G401.6 (cell line): ENCODE measurements around the gene HERC2.
"Not testable (repeated sequence)": the region's sequence is repeated elsewhere in the genome, so short reads cannot be mapped to it uniquely, and the experiment has no call there.

ENCODE experiments used
- FAIRE-seq: peaks from 2 replicates; lab custom pipeline; 2012; peaks lifted over from hg19 to GRCh38; lab: Jason Lieb, UNC

The HERC2 gene

GRCh38 chr15:28322129-28322588, at the start of gene HERC2:
TSS of gene HERC2 (minus strand) at chr15:28322179. CDS start at chr15:28321433, 746 bp downstream.
- FAIRE-seq = not testable (repeated sequence)

- not testable (repeated sequence) for FAIRE-seq
These were observed 43.5 kb upstream of the HERC2 start for GRCh38 chr15:28365502-28365901.

DNA sequence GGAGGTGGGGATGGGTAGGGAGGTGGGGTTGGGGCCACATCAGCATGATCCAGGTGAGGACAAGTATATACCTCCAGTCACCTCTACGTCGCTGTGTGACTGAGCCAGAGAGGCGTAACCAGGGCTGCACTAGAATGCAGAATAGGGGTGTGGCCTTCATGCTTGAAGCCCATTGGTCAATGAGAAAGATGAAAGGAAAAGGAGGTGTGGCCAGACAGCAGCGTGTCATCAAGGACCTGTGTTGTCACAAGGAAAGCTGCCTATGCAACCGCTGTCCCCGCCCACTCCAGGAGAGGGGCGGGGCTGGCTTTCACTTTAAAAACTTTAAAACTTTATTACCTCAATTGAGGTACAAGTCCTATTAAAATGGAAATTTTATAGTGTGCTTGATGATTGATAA, 36.0 kb upstream of the HERC2 start, which contains the start of gene GOLGA6L24:
Gene GOLGA6L24 (minus strand): TSS at position 101 of the 400 bp plus-strand sequence. CDS start 61 bp downstream, at position 40.
- FAIRE-seq = not testable (repeated sequence)

GRCh38 chr15:28321358-28322078, 461 bp downstream of the HERC2 start:
- not testable (repeated sequence) for FAIRE-seq

DNA sequence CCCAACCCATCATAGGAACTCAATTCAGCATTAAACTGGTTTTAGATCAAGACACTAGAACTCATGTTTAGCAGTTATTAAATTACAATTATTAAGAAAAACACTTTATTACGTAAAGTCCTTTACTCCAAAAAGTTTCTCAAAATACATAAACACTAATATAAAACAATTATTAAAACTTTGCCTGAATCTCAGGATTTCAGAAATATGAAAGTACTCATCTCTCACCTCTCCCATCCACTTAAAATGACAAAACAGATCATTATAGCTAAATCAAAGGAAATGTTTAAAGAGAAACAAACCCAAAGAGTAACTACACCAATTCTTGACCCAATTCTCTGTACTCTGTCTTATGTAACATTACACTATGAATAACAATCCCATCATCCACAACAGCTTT, 2.3 kb downstream of the HERC2 start:
- FAIRE-seq = not testable (repeated sequence)

DNA sequence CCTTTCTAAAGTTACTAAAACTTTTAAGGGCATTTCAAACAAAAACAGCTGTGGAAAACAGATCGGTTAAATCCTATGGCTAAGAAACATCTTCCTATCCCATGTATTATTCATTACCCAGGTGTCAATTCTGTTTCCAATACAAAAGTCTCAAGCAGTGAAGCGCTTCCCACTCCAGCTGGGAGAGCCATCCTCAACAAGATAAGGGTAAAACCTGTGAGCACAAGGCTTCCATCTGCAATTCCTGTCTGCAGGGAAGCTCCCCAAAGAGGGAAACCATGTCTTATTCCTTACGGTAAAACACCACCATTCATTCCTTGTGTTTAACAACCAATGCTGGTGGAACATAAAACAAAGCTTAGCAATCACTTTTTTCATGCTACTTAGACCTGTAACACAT, 3.2 kb downstream of the HERC2 start:
- not testable (repeated sequence) for FAIRE-seq

DNA sequence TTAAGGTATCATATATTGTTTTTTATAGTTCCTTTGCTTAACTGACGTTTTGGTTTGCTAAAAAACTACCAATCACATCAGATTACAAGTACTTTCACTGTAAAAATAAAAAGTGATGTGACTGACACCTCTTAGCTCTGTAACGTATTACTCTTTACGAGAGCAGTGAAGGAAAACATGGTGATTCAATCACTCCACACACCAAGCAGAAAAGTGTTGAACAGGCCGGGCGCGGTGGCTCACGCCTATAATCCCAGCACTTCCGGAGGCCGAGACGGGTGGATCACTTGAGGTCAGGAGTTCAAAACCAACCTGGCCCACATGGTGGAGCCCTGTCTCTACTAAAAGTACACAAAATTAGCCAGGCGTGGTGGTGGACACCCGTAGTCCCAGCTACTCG, 3.9 kb downstream of the HERC2 start:
- FAIRE-seq = not testable (repeated sequence)

DNA sequence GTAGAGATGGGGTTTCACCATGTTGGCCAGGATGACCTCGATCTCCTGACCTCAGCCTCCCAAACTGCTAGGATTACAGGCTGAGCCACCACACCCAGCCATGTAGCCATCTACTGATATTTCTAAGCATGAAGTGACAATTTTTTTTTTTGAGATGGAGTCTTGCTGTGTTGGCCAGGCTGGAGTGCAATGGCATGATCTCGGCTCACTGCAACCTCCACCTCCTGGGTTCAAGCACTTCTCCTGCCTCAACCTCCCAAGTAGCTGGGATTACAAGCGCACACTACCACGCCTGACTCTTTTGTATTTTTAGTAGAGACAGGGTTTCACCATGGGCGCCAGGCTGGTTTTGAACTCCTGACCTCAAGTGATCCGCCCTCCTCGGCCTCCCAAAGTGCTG, 5.0 kb downstream of the HERC2 start:
- FAIRE-seq = not testable (repeated sequence)

DNA sequence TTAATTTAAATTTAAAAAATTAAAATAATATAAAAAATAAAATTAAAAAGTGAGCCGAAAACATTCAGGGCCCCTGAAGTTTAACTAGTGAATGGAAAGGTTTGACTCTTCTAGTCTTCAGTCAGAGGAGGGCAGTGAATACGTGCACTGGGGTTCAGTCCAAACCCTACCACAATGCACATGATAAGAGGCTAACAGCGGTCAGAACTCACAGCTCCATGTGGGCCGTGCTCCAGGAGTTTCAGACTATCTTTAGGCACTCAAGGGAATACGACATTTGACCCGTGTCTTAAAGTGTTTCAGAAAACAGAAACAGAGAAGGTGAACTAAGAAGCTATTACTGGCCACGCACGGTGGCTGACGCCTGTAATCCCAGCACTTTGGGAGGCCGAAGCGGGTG, 11.5 kb downstream of the HERC2 start:
- FAIRE-seq = not testable (repeated sequence)

DNA sequence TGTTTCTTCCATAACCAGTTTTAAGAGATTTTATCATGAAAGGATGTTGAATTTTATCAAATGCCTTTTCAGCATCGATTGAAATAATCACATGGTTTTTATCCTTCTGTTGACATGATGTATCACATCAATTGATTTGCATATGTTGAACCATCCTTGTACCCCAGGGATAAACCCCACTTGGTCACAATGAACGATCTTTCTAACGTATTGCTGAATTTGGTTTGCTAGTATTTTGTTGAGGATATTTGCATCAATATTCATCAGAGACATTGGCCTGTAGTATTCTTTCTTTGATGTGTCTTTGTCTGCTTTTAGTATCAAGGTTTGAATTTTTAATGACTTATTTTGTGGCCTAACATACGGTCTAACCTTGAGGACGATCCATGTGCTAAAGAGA, 13.3 kb downstream of the HERC2 start:
- FAIRE-seq = not testable (repeated sequence)

DNA sequence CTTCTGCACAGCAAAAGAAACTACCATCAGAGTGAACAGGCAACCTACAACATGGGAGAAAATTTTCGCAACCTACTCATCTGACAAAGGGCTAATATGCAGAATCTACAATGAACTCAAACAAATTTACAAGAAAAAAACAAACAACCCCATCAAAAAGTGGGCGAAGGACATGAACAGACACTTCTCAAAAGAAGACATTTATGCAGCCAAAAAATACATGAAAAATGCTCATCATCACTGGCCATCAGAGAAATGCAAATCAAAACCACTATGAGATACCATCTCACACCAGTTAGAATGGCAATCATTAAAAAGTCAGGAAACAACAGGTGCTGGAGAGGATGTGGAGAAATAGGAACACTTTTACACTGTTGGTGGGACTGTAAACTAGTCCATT, 16.3 kb downstream of the HERC2 start:
- FAIRE-seq = not testable (repeated sequence)

DNA sequence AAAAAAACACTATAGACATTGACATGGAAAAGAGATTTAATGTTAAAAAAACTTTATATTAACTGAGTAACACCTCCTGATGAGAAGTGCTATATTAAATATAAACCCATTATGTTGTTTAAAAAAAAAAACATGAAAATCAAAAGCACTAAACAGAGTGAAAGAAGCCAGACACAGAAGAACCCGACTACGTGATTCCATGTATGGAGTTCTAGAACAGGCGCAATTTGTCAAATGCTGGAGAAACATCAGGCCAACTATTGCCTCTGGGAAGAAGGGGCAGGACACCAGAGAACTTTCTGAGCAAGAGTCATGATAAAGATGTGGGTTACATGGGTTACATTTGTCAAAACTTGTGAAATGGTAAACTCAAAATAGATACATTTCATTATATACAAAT, 24.5 kb downstream of the HERC2 start:
- not testable (repeated sequence) for FAIRE-seq

GRCh38 chr15:28296814-28297213, 25.2 kb downstream of the HERC2 start:
- FAIRE-seq = not testable (repeated sequence)

DNA sequence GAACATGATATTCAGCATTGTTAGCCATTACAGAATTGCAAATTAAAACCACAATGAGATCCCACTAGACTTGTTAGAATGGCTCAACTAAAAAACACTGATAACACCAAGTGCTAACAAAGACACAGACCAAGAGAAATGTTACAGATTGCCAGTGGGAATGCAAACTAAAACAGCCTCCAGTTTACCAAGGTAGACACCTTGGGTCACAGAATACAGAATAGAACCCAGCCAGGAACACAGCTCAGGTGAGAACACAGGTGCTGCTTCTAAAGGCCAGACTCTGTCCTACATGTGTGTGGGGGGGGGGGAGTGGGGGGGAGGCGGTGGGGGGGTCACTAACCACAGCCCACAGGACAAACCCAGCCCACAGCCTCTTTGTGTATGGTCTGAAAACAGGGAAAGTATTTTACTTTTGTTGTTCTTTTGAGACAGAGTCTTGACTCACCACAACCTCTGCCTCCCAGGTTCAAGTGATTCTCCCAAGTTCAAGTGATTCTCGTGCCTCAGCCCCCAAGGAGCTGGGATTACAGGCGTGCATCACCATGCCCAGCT, 26.9 kb downstream of the HERC2 start:
- not testable (repeated sequence) for FAIRE-seq

- FAIRE-seq = not testable (repeated sequence)
These were observed 27.4 kb downstream of the HERC2 start for GRCh38 chr15:28294560-28294959.

GRCh38 chr15:28289694-28290463, 32.1 kb downstream of the HERC2 start:
- FAIRE-seq = no peak

GRCh38 chr15:28288830-28289693, 32.9 kb downstream of the HERC2 start:
- FAIRE-seq = not testable (repeated sequence)

- FAIRE-seq = not testable (repeated sequence)
These were observed 35.3 kb downstream of the HERC2 start for GRCh38 chr15:28286659-28287058.

- FAIRE-seq = no peak
These were observed 35.9 kb downstream of the HERC2 start for GRCh38 chr15:28286031-28286430.

DNA sequence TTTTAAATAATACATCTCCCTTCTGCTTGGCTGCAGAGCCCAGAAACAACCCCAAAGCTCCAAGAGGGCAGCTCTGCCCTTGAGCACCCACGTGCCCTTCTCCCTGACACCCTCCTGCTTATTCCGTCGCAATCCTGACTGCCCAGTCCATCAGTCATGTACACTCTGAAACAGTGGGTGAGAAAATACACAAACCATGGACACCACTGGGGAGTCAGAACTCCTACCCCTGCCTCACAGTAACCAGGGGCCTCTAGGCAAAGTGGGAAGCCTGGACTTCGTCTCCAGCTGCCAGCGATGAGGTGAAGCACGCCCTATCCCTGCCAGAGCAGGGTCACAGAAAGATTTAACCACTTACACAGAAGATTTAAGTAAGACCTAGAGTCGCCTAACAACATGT, 40.1 kb downstream of the HERC2 start:
- FAIRE-seq = no peak

DNA sequence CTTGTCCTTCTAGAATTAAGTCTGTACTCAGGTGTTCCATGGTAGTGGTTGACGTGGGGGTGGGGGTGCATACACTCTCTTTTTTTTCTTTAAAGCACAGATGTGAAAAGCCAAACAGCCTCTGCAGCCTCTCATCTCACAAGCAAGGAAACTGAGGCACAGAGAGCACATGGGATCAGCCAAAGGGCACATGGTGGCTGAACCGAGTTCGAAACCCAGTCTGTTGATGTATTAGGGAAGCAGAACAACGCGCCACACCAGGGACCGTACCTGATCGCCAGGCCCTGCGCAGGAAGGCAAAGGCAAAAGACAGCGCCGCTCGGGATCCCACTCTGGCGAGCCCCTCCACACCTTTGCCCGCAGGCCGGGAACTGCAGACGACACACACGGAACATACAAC, 47.3 kb downstream of the HERC2 start:
- no peak for FAIRE-seq
